Type B pancreatic cell (in vitro differentiated cells): ENCODE results near the gene SYNJ1. TPM values are rescaled to one million over a fixed set of nuclear protein-coding genes. Genes with fewer than 3 reads are reported as not detected.
"Not testable (repeated sequence)": the region's sequence is repeated elsewhere in the genome, so short reads cannot be mapped to it uniquely, and the experiment has no call there.

ENCODE experiments used
- DNase-seq: peaks from one replicate; pipeline ENCODE4 v3.0.0; 2021; ENCODE audit warnings: mixed read lengths; ENCODE audit not compliant: unreplicated experiment; ENCODE audit errors: extremely low spot score
- H3K27ac Mint-ChIP-seq: 2 replicates; pipeline ENCODE4 v1.8.0; 2021; ENCODE audit warnings: mild to moderate bottlenecking, mixed read lengths
- H3K27me3 Mint-ChIP-seq: 2 replicates; pipeline ENCODE4 v1.8.0; 2021; ENCODE audit warnings: mixed read lengths
- H3K36me3 Mint-ChIP-seq: 2 replicates; pipeline ENCODE4 v1.8.0; 2021; ENCODE audit warnings: mixed read lengths
- H3K4me1 Mint-ChIP-seq: one replicate; pipeline ENCODE4 v1.8.0; 2021; ENCODE audit warnings: mixed read lengths; ENCODE audit not compliant: unreplicated experiment
- H3K4me3 Mint-ChIP-seq: 2 replicates; pipeline ENCODE4 v1.8.0; 2021; ENCODE audit warnings: mild to moderate bottlenecking, mixed read lengths
- H3K9me3 Mint-ChIP-seq: 2 replicates; pipeline ENCODE4 v1.8.0; 2021; ENCODE audit warnings: mixed read lengths
- total RNA-seq: library from RNA; stranded (reverse); gene quantifications from 2 replicates; pipeline ENCODE4 v1.2.1, GENCODE V29; 2021; ENCODE audit warnings: low replicate concordance
- TF ChIP-seq, protein P1 (sequence below): fragments of 200-600 bp; sonication (generic); conservative IDR thresholded peaks from 2 replicates; pipeline ENCODE4 v1.5.0; 2021; ENCODE audit warnings: antibody characterized with exemption, mild to moderate bottlenecking

SYNJ1 gene
- total RNA-seq, 1 donor from 2014 or later = 12.0 TPM

DNA sequence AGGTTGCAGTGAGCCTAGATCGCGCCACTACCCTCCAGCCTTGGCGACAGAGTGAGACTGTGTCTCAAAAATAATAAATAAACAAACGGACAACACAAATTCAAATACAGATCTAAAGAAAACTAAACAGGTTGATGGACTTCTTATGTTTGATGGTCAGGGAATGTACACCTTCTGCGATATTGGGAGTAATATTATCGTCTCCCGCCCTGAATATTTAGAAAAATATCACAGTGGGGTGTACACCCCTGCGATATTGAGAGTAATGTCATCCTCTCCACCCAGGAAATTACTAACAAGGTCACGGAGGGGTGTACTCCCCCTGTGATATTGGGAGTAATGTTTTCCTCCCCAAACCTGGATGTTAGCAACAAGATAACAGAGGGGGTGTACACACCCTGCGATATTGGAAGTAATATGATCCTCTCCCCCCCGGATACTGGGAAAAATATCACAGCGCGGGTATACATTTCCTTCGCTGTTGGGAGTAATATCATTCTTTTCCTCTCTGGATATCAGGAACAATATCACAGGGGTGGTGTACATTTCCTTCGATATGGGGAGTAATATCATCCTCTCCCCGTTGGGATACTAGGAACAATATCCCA lies 114.3 kb downstream of the SYNJ1 start:
- peaks cover 4% of the 10 kb centered on the region for H3K4me1 Mint-ChIP-seq
- peaks cover 8% of the 10 kb centered on the region for H3K36me3 Mint-ChIP-seq
- no peak overlapping the region for H3K27ac Mint-ChIP-seq
- no peaks in the 10 kb centered on the region for H3K9me3 Mint-ChIP-seq
- no peak for DNase-seq
- TF ChIP-seq, protein P1, sequence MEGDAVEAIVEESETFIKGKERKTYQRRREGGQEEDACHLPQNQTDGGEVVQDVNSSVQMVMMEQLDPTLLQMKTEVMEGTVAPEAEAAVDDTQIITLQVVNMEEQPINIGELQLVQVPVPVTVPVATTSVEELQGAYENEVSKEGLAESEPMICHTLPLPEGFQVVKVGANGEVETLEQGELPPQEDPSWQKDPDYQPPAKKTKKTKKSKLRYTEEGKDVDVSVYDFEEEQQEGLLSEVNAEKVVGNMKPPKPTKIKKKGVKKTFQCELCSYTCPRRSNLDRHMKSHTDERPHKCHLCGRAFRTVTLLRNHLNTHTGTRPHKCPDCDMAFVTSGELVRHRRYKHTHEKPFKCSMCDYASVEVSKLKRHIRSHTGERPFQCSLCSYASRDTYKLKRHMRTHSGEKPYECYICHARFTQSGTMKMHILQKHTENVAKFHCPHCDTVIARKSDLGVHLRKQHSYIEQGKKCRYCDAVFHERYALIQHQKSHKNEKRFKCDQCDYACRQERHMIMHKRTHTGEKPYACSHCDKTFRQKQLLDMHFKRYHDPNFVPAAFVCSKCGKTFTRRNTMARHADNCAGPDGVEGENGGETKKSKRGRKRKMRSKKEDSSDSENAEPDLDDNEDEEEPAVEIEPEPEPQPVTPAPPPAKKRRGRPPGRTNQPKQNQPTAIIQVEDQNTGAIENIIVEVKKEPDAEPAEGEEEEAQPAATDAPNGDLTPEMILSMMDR = no peak
- peaks cover 18% of the 10 kb centered on the region for H3K27me3 Mint-ChIP-seq
- H3K4me3 Mint-ChIP-seq = peak overlapping the region; percentile 98

DNA sequence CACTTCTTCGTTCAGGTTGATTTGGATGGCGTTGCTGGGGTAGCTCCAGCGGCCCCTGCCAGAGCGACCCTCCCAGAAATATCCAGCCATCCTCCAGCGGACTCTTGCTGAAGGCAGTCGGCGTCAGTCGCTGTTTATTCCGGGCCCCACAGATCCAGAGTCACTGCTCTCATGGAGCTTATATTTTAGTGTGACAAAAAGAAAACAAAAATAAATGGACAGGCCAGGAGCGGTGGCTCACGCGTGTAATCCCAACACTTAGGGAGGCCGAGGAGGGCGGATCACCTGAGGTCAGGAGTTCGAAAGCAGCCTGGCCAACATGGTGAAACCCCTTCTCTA lies 114.8 kb downstream of the SYNJ1 start:
- no peak for DNase-seq
- H3K27me3 Mint-ChIP-seq = peaks cover 16% of the 10 kb centered on the region
- no peaks in the 10 kb centered on the region for H3K9me3 Mint-ChIP-seq
- peaks cover 4% of the 10 kb centered on the region for H3K4me1 Mint-ChIP-seq
- H3K27ac Mint-ChIP-seq = peak overlapping the region; percentile 95
- H3K4me3 Mint-ChIP-seq = peak overlapping the region; percentile 98
- TF ChIP-seq, protein P1 = no peak
- peaks cover 8% of the 10 kb centered on the region for H3K36me3 Mint-ChIP-seq

DNA sequence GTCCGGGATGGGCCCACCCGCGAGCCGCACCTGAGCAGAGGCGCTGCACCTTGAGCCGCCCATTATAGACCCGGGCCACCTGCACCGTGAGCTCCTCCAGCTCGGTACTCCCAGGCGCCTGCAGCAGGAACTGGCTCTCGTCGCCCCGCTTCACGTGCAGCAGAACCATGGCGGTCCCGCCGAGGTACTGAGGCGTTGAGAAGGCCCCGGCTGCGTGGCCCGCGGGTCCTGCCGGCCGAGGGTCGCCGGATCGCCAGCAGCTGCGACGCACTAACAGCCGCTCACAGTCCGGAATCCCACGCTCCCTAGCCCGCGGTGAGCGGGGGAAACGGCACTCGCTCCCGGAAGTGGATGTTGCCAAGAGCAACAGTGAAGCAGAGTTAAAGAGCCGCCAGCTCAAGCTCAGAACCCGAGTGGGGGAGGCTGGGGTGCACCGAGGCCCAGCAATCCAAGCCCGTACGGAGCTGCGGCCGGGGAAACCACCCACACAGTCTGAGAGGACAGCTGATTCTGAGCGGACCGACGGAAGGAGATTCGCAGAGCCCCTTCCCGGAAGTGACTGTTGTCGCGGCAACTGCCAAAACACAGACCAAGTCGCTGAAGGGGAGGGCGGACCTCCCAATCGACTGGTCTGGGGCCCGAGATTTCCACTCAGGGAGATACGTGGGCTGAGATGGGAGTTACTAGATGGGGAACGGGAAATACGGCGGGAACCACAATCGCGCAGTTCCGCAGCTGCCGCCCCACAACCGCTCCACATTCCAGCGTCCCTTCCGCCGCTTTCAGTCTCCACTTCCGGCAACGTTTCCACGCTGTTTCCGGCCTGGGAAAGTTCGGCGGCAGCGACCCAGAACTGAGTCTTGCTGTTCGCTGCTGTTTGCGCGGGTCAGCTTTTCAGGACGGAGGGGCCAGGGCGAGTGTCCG lies 115.5 kb downstream of the SYNJ1 start, which contains the start of gene CFAP298:
CFAP298 (minus strand) TSS at position 303 of the 924 bp plus-strand sequence; CDS start at position 169, 134 bp downstream.
- Mint-ChIP-seq H3K36me3 (peaks cover 8% of the 10 kb centered on the region), H3K9me3 (no peaks in the 10 kb centered on the region), H3K4me3 (peak within 1 kb of the TSS; percentile 98), H3K27ac (peak within 1 kb of the TSS; percentile 95), H3K4me1 (peaks cover 4% of the 10 kb centered on the region), H3K27me3 (peaks cover 16% of the 10 kb centered on the region)
- peak; percentile 85 for DNase-seq
- TF ChIP-seq, protein P1 = no peak

DNA sequence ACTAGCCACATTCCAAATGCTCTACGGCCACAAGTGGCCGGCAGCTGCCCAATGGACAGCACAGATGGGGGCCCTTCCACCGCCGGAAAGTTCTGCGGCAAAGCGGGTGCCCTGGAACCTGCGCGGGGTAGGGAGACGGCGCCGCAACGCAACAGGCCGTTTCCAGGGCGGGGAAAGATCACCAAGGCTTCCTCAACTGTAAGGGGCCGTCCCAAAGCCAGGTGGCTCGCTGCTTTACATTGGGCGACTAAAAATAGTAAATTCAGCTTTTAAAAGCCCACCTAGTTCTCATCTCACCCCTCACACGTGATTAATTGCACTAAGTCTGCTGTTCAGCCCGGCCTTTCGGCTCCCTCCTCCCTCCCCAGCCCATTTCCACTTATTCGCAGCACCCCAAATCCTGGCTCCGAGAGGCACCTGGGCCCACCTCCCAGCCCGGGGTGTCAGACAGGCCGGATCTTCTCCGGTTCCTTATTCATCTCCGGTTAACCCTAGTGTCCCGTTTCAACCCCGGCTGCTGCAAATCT lies 116.3 kb downstream of the SYNJ1 start:
- peaks cover 4% of the 10 kb centered on the region for H3K4me1 Mint-ChIP-seq
- no peaks in the 10 kb centered on the region for H3K9me3 Mint-ChIP-seq
- DNase-seq = peak; percentile 62
- peak overlapping the region; percentile 98 for H3K4me3 Mint-ChIP-seq
- H3K27me3 Mint-ChIP-seq = peaks cover 16% of the 10 kb centered on the region
- H3K27ac Mint-ChIP-seq = peak overlapping the region; percentile 95
- H3K36me3 Mint-ChIP-seq = peaks cover 8% of the 10 kb centered on the region
- TF ChIP-seq, protein P1 = no peak

DNA sequence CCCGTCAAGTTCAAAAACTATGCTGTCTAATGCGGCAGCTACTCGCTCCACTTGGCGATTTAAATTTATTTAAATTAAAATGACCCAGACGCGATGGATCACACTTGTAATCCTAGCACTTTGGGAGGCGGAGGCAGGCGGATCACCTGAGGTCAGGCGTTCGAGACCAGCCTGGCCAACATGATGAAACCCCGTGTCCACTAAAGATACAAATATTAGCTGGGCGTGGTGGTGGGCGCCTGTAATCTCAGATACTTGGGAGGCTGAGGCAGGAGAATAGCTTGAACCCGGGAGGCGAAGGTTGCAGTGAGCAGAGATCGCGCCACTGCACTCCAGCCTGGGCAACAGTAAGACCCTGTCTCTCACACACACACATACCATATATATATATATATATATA lies 116.9 kb downstream of the SYNJ1 start:
- DNase-seq = peak; percentile 20
- Mint-ChIP-seq H3K36me3 (peaks cover 11% of the 10 kb centered on the region), H3K4me3 (peak overlapping the region; percentile 74), H3K27me3 (peaks cover 11% of the 10 kb centered on the region)
- not testable (repeated sequence) for H3K9me3 Mint-ChIP-seq, H3K4me1 Mint-ChIP-seq, H3K27ac Mint-ChIP-seq

DNA sequence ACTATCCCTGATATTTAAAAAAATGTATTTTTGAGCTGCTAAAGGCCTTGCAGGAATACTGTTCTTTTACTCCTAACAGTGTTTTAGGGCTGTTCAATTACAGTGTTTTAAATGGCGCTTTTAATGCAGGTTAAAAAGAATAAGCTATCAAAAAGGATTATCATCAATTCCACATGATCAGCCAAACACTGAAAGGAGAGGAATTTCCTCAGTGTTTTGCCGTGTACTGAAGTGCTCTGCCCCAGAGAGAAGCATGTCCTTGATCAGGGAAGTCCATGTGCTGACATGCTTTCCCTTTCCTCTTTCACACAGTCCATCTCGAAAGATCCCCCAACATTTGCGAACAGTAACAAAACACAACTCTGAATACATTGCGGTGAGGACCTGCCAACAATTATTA lies 119.0 kb downstream of the SYNJ1 start:
- peak overlapping the region; percentile 42 for H3K27ac Mint-ChIP-seq
- H3K4me3 Mint-ChIP-seq = peak overlapping the region; percentile 51
- peaks cover 15% of the 10 kb centered on the region for H3K36me3 Mint-ChIP-seq

More for the DNA sequence above, 119.0 kb downstream of the SYNJ1 start:
- DNase-seq = no peak
- Mint-ChIP-seq H3K4me1 (peaks cover 4% of the 10 kb centered on the region), H3K9me3 (no peaks in the 10 kb centered on the region), H3K27me3 (no peaks in the 10 kb centered on the region)
- TF ChIP-seq, protein P1 = no peak
